ENCODE results near the gene DNAH10.

Gene DNAH10

DNA sequence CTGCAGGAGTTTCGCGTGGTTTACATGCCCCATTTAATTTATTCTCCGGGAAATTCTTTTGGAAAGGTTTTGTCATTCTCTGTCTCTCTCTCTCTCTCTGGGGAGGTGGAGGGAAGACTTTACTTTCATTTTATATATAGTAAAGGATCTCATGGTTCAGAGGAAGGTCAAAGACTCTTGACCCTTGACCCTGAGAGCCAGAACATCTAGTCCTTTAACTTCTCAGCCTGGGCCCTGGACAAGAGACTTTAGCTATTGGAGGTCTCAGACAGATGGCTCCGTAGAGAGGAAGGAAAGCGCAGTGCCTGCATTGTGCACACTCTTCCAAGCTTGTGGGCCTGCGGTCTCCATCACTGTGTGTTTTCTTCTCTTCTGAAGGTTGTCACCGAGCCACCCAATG, 166.8 kb downstream of the DNAH10 start:
- in situ Hi-C loops (cut with MboI; ENCODE audit: low sequenced_read_pairs), result no loop called here

DNA sequence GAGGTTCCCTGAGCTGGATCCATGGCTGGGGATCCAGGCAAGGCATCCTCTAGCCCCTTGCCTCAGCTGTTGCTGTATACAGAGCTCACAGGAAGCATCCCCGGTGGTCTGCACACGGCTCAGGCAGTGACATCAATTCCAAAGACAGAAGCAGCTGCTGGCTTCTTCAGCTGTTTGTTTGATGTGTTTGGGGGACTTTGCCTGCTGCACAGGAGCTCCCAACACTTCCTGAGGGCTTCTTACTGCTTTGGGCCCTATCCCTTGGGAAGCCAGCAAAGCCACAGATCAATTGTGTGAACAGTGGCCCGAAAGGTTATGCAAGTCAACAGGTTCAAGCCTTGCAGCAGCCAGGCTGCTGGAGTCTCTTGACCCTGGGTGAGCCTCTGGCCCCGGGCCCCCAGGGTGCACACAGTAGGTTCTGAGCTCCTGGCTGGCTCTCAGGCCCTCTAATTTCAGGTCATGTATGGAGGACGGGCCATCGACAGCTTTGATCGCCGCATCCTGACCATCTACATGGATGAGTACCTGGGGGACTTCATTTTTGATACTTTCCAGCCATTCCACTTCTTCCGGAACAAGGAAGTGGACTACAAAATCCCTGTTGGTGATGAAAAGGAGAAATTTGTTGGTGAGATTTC, 168.0 kb downstream of the DNAH10 start:
- in situ Hi-C loops (cut with MboI; ENCODE audit: low sequenced_read_pairs), result no loop called here

DNA sequence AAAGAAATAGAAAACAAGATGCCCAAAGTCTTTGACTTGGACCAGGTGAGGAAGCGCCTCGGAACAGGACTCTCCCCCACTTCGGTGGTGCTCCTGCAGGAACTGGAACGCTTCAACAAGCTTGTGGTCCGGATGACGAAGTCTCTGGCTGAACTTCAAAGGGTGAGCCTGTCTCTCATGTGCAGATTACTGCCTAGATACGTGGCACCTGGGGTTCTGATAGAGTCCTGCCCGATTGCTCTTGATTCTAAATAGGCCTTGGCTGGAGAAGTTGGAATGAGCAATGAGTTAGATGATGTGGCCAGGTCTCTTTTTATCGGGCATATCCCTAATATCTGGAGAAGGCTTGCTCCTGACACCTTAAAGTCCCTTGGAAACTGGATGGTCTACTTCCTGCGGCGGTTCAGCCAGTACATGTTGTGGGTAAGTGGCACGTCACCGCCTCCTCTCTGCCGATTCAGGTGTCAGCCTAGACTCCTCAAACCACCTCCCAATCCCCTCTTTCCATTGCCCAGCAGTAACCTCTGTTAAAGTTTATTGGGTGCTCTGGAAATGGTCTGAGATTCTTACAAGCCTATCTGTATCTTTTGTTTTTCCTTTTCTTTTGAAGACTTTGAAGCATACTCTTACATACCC, 169.7 kb downstream of the DNAH10 start:
- in situ Hi-C loops (cut with MboI; ENCODE audit: low sequenced_read_pairs), result no loop called here

DNA sequence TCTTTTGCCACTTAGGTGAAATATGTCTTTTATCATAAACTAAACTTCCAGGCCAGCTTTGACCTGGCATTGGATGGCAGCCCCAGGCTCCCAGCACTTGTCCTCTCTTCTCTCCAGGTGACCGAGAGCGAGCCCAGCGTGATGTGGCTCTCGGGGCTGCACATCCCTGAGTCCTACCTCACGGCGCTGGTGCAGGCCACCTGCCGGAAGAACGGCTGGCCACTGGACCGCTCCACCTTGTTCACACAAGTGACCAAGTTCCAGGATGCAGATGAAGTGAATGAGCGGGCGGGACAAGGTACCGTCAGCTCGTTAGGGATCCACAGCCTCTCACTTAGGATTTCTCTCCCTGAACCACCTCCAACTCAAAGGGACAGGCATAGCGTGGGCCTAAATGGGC, 171.1 kb downstream of the DNAH10 start:
- in situ Hi-C loops (cut with MboI; ENCODE audit: low sequenced_read_pairs), result no loop called here

DNA sequence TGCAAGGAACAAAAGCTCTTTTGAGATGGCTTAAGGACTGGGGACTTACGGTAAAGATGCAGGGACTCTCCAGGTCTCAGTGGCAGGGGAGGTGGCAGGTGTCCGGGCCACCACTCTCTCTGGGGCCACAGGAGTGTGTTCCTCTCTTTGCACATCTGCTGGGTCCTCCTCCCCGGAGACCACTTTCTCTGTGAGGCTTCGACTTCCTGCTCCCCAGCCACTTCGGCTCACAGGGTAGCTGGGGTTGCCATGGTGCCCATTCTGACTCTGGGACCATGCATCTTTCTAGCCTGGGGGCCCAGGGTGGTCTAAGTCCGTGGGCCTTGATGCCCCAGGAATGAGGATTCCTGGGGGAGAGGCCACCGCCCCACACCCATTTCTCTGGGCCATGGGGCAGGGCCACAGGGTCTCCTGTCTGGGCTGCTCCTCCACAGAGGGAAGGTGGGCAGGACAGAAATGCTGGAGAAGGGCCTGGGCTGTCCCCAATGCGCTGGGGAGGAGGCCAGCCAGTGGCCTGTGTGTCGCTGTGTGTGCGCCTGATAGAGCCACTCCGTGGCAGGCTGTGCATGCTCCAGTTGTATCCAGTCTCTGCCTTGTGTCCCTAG, 172.0 kb downstream of the DNAH10 start:
- in situ Hi-C loops (cut with MboI; ENCODE audit: low sequenced_read_pairs), result no loop called here

DNA sequence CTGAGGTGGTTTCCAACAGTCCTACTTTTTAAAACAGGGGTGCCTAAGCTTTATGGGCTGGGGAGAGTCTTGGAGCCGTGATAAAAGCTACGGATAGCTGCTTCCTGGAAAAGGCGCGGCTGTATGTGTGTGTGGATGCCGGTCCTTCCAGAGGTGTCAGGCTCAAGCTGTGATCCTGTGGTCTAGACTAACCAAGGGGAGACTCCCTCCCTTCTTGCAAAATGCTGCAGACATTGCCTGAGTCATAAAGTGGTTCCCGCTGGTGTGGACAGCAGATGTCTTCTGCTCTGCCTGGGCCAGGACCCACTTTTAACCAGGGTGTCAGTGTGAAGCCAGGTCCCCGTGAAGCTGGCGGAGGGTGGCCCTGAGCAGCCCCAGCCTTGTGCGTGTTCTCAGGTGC, 172.7 kb downstream of the DNAH10 start:
- in situ Hi-C loops (cut with MboI; ENCODE audit: low sequenced_read_pairs), result no loop called here

DNA sequence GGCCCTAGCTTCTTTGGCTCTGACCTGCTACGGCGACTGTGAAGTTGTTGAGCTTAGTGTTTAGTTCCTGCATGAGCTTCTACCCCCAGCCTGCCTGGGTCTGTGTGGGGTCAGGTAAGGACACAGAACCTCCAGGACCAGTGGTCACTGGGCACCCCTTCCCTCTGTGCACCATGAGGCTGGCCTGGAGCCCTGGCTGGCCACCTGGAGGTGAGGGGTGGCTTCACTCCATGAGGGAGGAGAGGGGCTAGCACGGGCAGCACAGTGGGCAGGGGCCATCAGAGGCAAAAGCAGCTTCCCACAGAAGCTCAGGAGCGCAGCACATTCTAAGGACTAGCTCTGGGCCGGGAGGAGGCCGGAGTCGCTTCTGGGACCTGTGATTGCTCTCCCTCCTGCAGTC, 173.9 kb downstream of the DNAH10 start:
- in situ Hi-C loops (cut with MboI; ENCODE audit: low sequenced_read_pairs), result no loop called here

DNA sequence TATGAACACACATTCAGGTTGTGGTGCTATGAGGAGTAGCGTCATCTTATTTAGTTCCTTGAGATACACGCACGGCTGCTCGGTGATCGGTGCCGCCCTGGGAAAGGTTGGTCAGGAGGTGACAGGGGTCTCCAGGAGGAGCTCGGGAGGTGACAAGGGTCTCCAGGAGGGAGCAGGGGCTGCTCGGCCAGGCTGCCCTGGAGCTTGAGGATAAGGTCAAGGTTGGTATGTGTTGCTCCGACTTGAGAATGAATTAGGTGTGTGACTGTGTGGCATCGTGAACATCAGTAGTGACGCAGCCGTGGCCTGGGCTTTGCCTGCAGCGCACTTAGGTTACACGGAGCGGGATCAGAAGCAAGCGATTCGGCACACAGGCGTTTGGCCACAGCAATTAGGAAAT, 174.4 kb downstream of the DNAH10 start:
- in situ Hi-C loops (cut with MboI; ENCODE audit: low sequenced_read_pairs), result no loop called here

DNA sequence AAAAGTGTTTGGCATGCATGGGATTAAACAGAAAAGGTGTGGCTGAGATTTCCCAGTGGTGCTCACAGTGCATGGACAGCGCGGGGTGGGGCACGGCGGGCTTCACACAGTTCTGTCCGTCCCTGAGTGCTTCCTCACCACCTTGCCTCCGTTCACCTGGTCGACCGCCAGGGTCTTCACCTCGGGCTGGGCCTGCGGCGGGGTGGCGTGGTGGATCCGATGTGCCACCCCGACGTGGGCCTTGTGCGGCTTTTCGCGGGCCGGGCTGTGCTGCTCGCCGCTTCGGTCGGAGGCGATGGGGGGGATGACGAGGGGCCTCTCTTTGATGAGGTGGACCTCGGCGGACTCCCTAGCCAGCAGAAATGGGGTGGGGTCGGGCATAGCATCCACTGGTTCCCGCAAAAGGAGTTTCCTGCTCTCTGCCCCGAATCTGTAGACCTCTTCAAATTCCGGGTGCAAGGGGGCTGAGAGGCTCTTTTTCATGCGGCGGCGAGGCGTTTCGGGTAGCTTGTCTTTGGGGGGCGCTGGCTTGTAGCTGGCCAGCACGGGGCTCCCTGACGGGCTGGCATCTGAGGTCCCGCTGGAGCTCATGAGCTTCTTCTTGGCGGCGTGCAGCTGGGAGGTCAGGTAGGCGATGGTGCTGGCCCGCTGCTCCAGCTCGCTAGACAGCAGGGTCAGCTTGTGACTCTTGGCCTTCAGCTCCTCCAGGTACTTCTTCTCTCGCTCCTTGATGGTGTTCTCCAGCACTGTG, 175.0 kb downstream of the DNAH10 start:
- in situ Hi-C loops (cut with MboI; ENCODE audit: low sequenced_read_pairs), result no loop called here

DNA sequence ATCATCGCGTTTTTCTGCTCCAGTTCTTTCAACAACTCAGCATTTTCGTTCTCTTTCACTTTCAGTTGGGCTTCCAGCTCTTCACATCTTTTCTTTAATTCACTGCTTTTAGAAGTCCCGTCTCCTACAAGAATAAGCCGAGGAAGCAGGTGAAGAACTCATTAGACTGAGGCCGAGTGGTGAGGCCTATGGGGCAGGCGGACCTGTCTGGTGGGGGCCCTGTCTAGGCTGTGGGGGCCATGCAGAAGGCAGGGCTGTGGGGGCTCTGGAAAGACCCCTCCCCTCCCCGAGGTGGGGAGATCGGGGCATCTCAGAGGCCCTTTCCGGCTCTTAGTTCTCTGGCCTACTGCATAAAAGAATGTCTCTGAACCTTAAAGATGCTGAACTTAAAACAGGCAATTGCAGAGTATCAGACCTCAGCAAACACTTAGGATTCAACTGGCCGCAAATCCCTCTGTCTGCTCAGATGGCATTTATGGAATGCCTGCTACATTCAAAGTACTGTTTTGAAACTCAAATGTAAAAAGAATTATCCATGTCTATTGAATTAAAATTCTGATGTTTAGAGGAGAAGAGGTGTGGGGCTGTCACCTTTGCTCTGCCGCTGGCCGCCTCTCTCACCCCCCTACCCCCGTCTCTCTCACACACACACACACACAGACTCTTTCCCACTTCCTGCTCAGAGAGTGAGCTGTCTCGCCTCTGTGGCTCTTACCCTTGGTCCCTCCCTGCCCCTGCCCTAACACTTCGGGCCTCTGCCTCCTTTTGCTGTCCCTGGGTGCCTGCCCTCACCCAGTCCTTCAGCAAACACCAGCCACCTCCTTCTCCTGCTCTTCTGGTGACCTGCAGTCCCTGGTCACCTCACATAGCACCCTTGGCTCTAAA, 175.8 kb downstream of the DNAH10 start:
- in situ Hi-C loops (cut with MboI; ENCODE audit: low sequenced_read_pairs), result no loop called here

DNA sequence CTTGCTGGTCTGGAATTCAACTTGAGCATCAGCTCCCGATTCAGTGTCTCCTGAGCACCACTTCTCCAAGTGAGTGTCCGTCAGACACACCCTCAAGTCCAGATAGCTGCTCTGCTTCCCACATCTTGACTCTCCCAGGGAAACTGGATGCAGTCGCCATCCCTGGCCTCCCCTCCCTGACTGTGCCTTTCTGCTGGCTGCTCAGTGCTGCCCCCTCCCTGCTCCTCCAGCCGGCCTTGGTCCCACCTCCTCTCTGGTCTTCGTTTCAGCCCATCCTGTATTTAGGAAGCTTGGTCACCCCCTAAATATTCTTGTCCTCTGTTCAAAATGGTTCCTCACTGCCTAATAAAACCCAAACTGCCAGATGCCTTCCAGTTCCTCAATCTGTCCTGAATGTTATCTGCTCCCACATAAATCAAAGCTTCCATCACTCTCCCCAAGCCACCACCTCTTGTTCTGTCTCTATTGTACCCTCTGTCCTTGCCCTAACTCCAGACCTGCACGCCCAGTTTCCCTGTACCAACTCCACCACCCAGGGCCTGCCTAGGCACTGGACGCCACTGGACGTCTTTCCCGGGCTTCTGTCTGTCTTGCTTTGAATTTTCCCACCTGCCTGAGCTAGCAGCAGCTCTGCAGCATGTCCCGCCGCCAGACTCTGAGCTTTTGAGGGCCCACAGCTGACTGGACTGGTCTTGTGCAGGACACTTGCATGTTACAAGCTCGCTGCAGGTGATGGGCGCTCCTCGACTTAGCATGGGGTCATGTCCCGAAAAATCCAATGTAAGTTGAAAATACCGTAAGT, 176.8 kb downstream of the DNAH10 start:
- in situ Hi-C loops (cut with MboI; ENCODE audit: low sequenced_read_pairs), result no loop called here

DNA sequence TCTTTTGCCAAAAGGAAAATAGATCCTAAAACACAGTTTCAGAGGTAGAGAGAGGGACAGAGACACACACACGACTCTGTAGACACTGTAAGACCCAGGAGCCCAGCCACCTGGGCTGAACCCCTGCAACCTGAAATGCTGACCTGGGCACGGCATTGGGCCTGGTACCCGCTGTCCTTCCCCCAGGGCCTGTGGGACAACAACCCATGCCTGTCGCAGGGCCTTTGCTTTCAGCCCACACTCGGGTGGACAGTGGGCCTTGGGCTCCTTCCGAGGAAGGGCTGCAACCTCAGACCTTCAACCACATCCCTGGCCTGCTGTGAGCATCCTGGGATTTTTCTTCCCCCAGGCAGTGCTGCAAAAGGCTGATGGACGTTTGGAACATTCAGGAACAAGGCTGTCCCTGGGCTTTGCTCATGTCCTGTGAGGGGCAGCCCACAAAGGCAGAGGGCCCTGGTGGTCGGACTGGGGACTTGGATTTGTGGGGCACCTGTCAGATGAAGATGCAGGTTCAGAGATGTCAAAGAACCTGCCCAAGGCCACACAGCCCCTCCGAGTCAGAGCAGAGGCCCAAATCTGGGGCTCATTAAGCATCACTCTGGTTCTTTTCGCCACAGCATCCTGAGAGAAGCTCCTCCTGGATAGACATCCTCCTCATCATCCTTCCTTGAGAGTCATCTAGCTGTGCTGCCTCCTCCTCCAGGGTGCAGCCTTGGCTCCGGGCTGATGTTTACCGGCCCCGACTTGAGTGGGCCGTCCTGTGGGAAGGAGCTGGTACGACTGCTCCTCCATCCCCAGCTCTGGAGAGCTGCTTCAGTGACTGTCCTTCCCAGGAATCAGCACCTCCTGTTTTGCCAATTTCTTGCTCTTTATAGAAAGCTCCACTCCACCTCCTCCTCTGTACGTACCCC, 177.9 kb downstream of the DNAH10 start:
- in situ Hi-C loops (cut with MboI; ENCODE audit: low sequenced_read_pairs), result no loop called here

DNA sequence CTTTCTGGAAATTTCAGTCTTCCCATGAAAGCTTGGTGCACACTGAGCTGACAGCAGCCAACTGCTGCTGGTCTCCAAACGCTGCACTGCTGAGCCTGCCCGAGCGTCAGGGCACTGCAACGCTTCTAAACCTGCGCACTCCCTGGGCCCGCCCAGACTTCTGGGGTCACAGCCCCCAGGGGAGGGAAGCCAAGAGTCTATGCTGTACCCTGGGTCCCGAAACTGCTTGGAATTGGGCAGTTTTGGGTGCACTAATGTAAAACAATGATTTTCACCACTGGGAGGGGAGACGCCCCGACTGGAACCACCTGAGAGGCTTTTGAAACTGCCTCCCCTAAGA, 178.5 kb downstream of the DNAH10 start:
- in situ Hi-C loops (cut with MboI; ENCODE audit: low sequenced_read_pairs), result no loop called here

DNA sequence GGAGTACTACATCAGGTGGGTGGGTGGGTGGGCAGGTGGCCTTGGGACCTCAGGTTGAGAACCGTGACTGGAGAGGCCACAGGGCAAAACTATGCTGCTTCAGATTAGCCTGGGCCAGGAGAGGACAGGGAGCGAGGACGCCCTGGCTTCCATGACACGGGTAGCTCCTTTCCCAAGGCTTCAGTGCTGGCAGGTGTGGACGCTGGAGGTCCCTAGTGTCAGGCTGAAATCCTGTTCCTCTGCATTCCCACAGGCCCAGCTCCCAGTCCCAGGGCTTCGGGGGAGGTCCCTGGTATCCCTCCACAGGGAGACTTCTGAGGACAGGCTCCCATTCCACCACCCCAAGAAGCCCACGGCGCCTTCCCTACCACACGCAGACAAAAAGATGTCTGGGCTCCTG, 178.9 kb downstream of the DNAH10 start:
- in situ Hi-C loops (cut with MboI; ENCODE audit: low sequenced_read_pairs), result no loop called here

DNA sequence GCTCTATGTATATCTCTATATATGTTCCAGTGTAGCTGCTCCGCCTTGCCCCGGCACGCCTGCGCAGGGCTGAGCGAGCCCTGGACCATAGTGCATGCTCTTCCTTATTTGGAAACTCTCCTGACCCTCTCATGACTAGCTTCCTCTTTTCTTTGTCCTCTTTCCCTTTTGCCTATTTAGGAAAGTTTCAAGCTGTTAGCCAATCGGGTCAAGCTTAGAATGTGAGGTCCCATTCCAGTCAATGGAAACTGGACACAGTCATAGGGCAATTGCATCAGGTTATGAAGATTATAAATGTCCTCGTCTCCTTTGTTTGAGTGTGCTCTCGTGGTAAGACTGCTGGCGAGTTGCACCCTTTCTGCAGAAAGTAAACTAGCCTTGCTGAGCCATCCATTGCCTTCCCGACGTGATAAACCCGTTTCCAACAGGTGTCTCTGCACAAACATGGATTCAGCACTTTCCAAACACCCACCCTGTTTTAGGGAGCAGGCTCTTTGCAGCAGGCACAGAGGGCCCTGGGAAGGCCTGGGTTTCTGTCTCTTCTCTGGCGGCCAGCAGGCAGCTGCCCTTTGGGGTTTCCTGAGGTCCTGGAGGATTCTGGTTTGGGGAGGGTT, 179.6 kb downstream of the DNAH10 start:
- in situ Hi-C loops (cut with MboI; ENCODE audit: low sequenced_read_pairs), result no loop called here

DNA sequence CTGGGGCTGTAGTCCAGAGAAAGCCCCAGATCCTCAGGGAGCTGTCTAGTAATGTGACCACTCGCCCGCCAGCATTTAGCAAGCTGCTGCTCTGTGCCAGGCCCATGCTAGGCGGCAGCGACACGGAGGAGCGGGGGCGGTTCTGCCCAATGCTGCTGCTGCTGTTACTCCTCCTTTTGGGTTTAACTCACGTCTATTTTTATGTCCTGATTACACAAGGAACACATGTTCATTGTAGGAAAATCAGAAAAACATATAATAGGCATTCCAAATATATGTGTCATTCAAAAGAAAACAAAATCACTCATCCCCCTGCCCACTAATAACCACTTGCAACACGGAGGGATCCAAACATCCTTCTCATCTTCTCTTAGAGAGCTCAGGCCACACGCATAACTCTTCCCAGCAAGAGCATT, 180.1 kb downstream of the DNAH10 start:
- in situ Hi-C loops (cut with MboI; ENCODE audit: low sequenced_read_pairs), result no loop called here

DNA sequence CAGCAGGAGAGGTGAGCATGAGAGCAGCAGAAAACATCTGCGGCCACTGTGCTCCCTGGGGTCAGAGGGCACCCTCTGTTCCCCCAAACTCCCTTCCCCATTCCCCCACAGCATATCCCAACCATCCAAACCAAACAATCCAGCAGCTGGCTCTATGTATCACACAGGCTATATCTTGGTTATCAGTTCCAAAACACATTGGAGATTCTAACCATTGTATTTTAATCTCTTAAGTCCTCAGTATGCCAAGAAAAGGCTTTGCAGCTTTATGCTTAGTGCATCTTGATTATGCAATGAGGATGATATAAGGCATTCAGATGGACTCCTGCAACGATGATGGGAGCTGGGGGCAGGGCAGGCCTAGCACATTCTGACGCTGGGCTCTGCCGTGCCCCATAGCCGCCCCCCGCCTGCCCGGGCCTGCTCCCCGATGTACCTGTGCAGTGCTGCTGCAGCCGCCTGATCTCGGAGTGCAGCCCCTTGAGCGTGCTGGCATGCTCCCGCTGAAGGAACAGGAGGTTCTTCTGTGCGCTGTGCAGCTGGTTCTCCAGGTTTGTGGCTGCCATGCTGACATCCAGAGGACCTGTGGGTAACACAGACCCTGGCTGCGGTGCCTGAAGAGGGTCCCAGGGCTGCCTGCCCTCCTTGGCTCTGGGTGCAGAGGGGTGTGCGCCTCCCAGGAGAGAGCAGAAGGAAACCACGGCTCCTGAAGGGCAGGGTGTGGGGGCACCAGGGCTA, 181.0 kb downstream of the DNAH10 start:
- in situ Hi-C loops (cut with MboI; ENCODE audit: low sequenced_read_pairs), result no loop called here

DNA sequence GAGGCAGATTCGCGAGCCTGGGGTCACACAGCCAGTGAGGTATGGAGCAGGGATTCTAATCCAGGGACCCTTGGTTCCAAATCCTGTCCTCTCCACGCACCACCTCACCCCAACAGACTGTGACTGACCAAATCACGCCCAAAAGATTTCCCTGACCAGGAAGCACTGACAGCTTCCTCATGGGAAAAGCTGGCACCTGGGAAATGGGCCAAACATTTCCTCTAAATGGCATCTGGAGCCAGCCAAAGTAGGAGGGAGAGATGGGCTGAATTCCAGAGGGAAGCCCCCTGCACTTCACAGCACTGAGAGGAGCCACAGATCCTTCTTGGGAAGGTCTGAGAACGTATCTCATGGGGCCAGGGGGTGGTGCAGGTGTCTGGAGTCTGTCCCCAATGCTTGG, 181.7 kb downstream of the DNAH10 start:
- in situ Hi-C loops (cut with MboI; ENCODE audit: low sequenced_read_pairs), result no loop called here
